ENCODE data around the gene APOF.
"Not testable (repeated sequence)": the region's sequence is repeated elsewhere in the genome, so short reads cannot be mapped to it uniquely, and the experiment has no call there.

The APOF gene

GRCh38 chr12:56362130-56363059 lies at the start of gene APOF:
TSS of gene APOF (minus strand) at chr12:56362857. CDS start at chr12:56362745, 112 bp downstream.
- DNase-seq (ENCODE audit: low spot score): no peak

GRCh38 chr12:56411781-56412639 lies 49.4 kb upstream of the APOF start:
- no peak for DNase-seq (ENCODE audit: low spot score)

GRCh38 chr12:56410768-56411167 lies 48.1 kb upstream of the APOF start:
- DNase-seq (ENCODE audit: low spot score): no peak

GRCh38 chr12:56408799-56409417 lies 46.3 kb upstream of the APOF start:
- DNase-seq (ENCODE audit: low spot score): no peak

- DNase-seq (ENCODE audit: low spot score): not testable (repeated sequence)
These were observed 41.6 kb upstream of the APOF start for GRCh38 chr12:56404227-56404626.

GRCh38 chr12:56401612-56402011 lies 39.0 kb upstream of the APOF start:
- not testable (repeated sequence) for DNase-seq (ENCODE audit: low spot score)

GRCh38 chr12:56401125-56401524 lies 38.5 kb upstream of the APOF start:
- DNase-seq (ENCODE audit: low spot score): not testable (repeated sequence)

GRCh38 chr12:56399466-56399865 lies 36.8 kb upstream of the APOF start:
- DNase-seq (ENCODE audit: low spot score): not testable (repeated sequence)

- DNase-seq (ENCODE audit: low spot score): no peak
These were observed 35.7 kb upstream of the APOF start for GRCh38 chr12:56398324-56398723.

GRCh38 chr12:56392331-56392730 lies 29.7 kb upstream of the APOF start:
- DNase-seq (ENCODE audit: low spot score): no peak

GRCh38 chr12:56391721-56392120 lies 29.1 kb upstream of the APOF start:
- peak; percentile 2 for DNase-seq (ENCODE audit: low spot score)

- DNase-seq (ENCODE audit: low spot score): no peak
These were observed 26.8 kb upstream of the APOF start for GRCh38 chr12:56389412-56389811.

- no peak for DNase-seq (ENCODE audit: low spot score)
These were observed 24.6 kb upstream of the APOF start for GRCh38 chr12:56387152-56387736.

GRCh38 chr12:56385873-56386272 lies 23.2 kb upstream of the APOF start:
- DNase-seq (ENCODE audit: low spot score): peak; percentile 58

- no peak for DNase-seq (ENCODE audit: low spot score)
These were observed 20.0 kb upstream of the APOF start for GRCh38 chr12:56382611-56383010.

GRCh38 chr12:56377989-56378316 lies 15.3 kb upstream of the APOF start:
- no peak for DNase-seq (ENCODE audit: low spot score)

GRCh38 chr12:56377310-56377988 lies 14.8 kb upstream of the APOF start:
- DNase-seq (ENCODE audit: low spot score): peak; percentile 71

- no peak for DNase-seq (ENCODE audit: low spot score)
These were observed 13.2 kb upstream of the APOF start for GRCh38 chr12:56375598-56376434.

- DNase-seq (ENCODE audit: low spot score): peak; percentile 39
These were observed 12.3 kb upstream of the APOF start for GRCh38 chr12:56374726-56375597.

GRCh38 chr12:56373515-56373914 lies 10.9 kb upstream of the APOF start:
- no peak for DNase-seq (ENCODE audit: low spot score)
